DOHH2 (cell line): ENCODE measurements around the gene OR2M2.

Experiments
- H3F3A ChIP-seq: fragments of 200-600 bp; sonication (generic), shearing (Covaris generic); 2 replicates; pipeline ENCODE4 v1.6.0; 2016; ENCODE audit warnings: antibody characterized with exemption, mild to moderate bottlenecking; ENCODE audit not compliant: control insufficient read depth, insufficient read depth
- H3K27ac ChIP-seq: fragments of 200-600 bp; sonication (generic); 2 replicates; pipeline ENCODE4 v1.5.1; 2014; ENCODE audit warnings: low read depth, mild to moderate bottlenecking, low read length, moderate library complexity
- H3K27me3 ChIP-seq: fragments of 200-600 bp; sonication (generic); 2 replicates; pipeline ENCODE4 v1.6.1; 2014; ENCODE audit warnings: mild to moderate bottlenecking, low read length, mixed read lengths; ENCODE audit not compliant: control insufficient read depth
- H3K36me3 ChIP-seq: fragments of 200-600 bp; sonication (generic); 2 replicates; pipeline ENCODE4 v1.6.1; 2014; ENCODE audit warnings: mild to moderate bottlenecking, low read length, moderate library complexity, mixed read lengths; ENCODE audit not compliant: control insufficient read depth
- H3K4me1 ChIP-seq: fragments of 200-600 bp; sonication (generic); 2 replicates; pipeline ENCODE4 v1.6.1; 2014; ENCODE audit warnings: mild to moderate bottlenecking, low read length, mixed read lengths; ENCODE audit not compliant: control insufficient read depth
- H3K4me2 ChIP-seq: fragments of 200-600 bp; sonication (generic); 2 replicates; pipeline ENCODE4 v1.6.0; 2014; ENCODE audit warnings: mild to moderate bottlenecking, low read length, moderate library complexity
- H3K4me3 ChIP-seq: fragments of 200-600 bp; sonication (generic); 2 replicates; pipeline ENCODE4 v1.5.1; 2014; ENCODE audit warnings: mild to moderate bottlenecking, low read length, mixed read lengths
- H3K79me2 ChIP-seq: fragments of 200-600 bp; sonication (generic); 2 replicates; pipeline ENCODE4 v1.6.1; 2014; ENCODE audit warnings: mild to moderate bottlenecking, low read length, mixed read lengths; ENCODE audit not compliant: control insufficient read depth
- H3K9me2 ChIP-seq: fragments of 200-600 bp; sonication (generic); replicated peaks from 2 replicates; pipeline ENCODE4 v1.6.1; 2014; ENCODE audit warnings: mild to moderate bottlenecking, low read length, mixed read lengths; ENCODE audit not compliant: control insufficient read depth
- H3K9me3 ChIP-seq: fragments of 200-600 bp; sonication (generic); 2 replicates; pipeline ENCODE4 v1.6.1; 2014; ENCODE audit warnings: antibody characterized with exemption, low read length, mixed read lengths; ENCODE audit not compliant: control insufficient read depth, insufficient read depth
- H4K20me1 ChIP-seq: fragments of 200-600 bp; sonication (generic); 2 replicates; pipeline ENCODE4 v1.6.0; 2014; ENCODE audit warnings: low read depth, mild to moderate bottlenecking, antibody characterized with exemption, low read length, moderate library complexity; ENCODE audit not compliant: control insufficient read depth, insufficient read depth
- CTCF ChIP-seq: fragments of 200-600 bp; sonication (generic); IDR thresholded peaks from one replicate; pipeline ENCODE4 v1.5.1; 2014; ENCODE audit warnings: antibody characterized with exemption, mild to moderate bottlenecking, low read depth, low read length; ENCODE audit not compliant: poor library complexity, severe bottlenecking
- EZH2phosphoT487 ChIP-seq: fragments of 200-600 bp; sonication (generic); IDR thresholded peaks from 2 replicates; pipeline ENCODE4 v1.6.1; 2017; ENCODE audit warnings: borderline replicate concordance, mild to moderate bottlenecking, antibody characterized with exemption, low read length, moderate library complexity, mixed read lengths

Gene OR2M2

GRCh38 chr1:248189026-248189425, 14.4 kb downstream of the OR2M2 start:
- Histone ChIP-seq H3K4me2 (no peak overlapping the region), H3K9me3 (no peaks in the 10 kb centered on the region; the same call in 1 of the 2 replicates), H3F3A (no peaks in the 10 kb centered on the region), H3K36me3 (no peaks in the 10 kb centered on the region), H3K27me3 (no peaks in the 10 kb centered on the region), H3K27ac (no peak overlapping the region), H3K79me2 (no peaks in the 10 kb centered on the region), H3K4me1 (no peaks in the 10 kb centered on the region), H3K9me2 (no peaks in the 10 kb centered on the region), H4K20me1 (no peaks in the 10 kb centered on the region), H3K4me3 (no peak overlapping the region)
- TF ChIP-seq CTCF, result no peak
- TF ChIP-seq EZH2phosphoT487, result no peak

DNA sequence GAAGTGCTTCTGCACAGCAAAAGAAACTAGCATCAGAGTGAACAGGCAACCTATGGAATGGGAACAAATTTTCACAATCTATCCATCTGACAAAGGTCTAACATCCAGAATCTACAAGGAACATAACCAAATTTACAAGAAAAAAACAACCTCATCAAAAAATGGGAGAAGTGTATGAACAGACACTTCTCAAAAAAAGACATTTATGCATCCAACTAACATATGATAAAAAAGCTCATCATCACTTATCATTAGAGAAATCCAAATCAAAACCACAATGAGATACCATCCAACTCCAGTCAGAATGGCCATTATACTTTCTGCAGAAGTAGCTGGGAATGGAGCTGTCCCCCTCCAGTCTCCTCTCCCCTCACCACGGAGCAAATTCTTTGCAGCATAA, 19.5 kb downstream of the OR2M2 start:
- H3K4me2 ChIP-seq, result no peak overlapping the region
- no peaks in the 10 kb centered on the region for H3K36me3 ChIP-seq
- no peaks in the 10 kb centered on the region for H3K4me1 ChIP-seq
- H3K4me3 ChIP-seq, result no peak overlapping the region
- no peak for TF ChIP-seq CTCF
- no peak for TF ChIP-seq EZH2phosphoT487
- H3K27ac ChIP-seq, result no peak overlapping the region
- no peaks in the 10 kb centered on the region for H4K20me1 ChIP-seq
- no peaks in the 10 kb centered on the region for H3F3A ChIP-seq
- no peaks in the 10 kb centered on the region for H3K9me2 ChIP-seq
- H3K27me3 ChIP-seq, result no peaks in the 10 kb centered on the region
- H3K9me3 ChIP-seq, result no peaks in the 10 kb centered on the region; the same call in 1 of the 2 replicates
- no peaks in the 10 kb centered on the region for H3K79me2 ChIP-seq

DNA sequence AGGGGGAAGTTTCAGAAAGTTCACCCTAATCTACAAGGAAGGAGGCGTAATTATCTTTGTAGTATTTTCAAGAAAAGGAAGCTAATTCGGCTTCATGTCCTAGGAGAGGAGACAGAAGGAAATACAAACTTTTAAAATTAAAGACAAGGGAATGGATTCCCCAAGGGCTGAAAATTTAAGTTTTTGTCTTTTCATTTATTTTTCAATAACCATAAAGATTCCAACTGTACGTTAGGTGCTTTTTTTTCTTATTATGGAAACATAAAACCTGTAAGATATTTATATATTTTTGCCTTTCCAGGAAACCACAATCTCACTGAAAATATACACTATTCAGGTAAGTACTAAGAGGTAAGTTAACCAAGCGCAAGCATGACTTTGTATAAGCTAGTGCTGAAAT, 22.3 kb downstream of the OR2M2 start, which contains the start of gene OR2M3:
TSS of gene OR2M3 (plus strand) at position 301 of the 400 bp plus-strand sequence. CDS start 5,803 bp downstream, outside the sequence.
- H3K27me3 ChIP-seq, result no peaks in the 10 kb centered on the region
- TF ChIP-seq EZH2phosphoT487 (no peak), CTCF (no peak)
- H3K9me2 ChIP-seq, result no peaks in the 10 kb centered on the region
- no peaks in the 10 kb centered on the region for H3K4me1 ChIP-seq
- H3K27ac ChIP-seq, result no peak within 1 kb of the TSS
- H3K4me3 ChIP-seq, result no peak within 1 kb of the TSS
- no peaks in the 10 kb centered on the region for H3K36me3 ChIP-seq
- no peaks in the 10 kb centered on the region for H3K79me2 ChIP-seq
- H3K4me2 ChIP-seq, result no peak within 1 kb of the TSS
- H3K9me3 ChIP-seq, result no peaks in the 10 kb centered on the region
- H3F3A ChIP-seq, result no peaks in the 10 kb centered on the region
- H4K20me1 ChIP-seq, result no peaks in the 10 kb centered on the region
